HL-60 (cell line): Measurements from ENCODE around the gene FRMD8.

ENCODE experiments used
- DNase-seq, 2 experiments: peaks; one replicate each; pipeline ENCODE4 v3.0.0-alpha.2; 2010 to 2020; ENCODE audit warnings: low read depth in 1 of 2, low spot score in 1 of 2
- H3K27ac ChIP-seq: fragments of 250-450 bp; sonication (Bioruptor Pico); replicated peaks from 2 replicates; pipeline ENCODE4 v1.5.1; 2020; ENCODE audit warnings: mild to moderate bottlenecking, moderate library complexity
- H3K27me3 ChIP-seq: fragments of 250-450 bp; sonication (Bioruptor Pico); 2 replicates; pipeline ENCODE4 v1.5.1; 2021; ENCODE audit warnings: mild to moderate bottlenecking, moderate library complexity; ENCODE audit not compliant: insufficient read depth, poor library complexity, severe bottlenecking
- H3K4me3 ChIP-seq: replicated peaks from 2 replicates; pipeline ENCODE4 v1.5.1; 2011; ENCODE audit warnings: mild to moderate bottlenecking, control low read depth, low read length; ENCODE audit not compliant: insufficient read depth
- GABPA ChIP-seq: IDR thresholded peaks from 2 replicates; pipeline ENCODE4 v1.6.1; 2012; ENCODE audit warnings: low read depth
- POLR2AphosphoS5 ChIP-seq: IDR thresholded peaks from 2 replicates; pipeline ENCODE4 v1.6.1; 2012; ENCODE audit warnings: low read depth
- SPI1 ChIP-seq: IDR thresholded peaks from 2 replicates; pipeline ENCODE4 v1.6.1; 2012; ENCODE audit warnings: low read depth, mild to moderate bottlenecking, borderline replicate concordance
- TF ChIP-seq, protein P1 (sequence below): IDR thresholded peaks from 2 replicates; pipeline ENCODE4 v1.6.1; 2012; ENCODE audit warnings: low read depth; ENCODE audit not compliant: insufficient replicate concordance
- TF ChIP-seq, protein P2 (sequence below): IDR thresholded peaks from one replicate; pipeline ENCODE4 v1.5.1; 2011; ENCODE audit warnings: low read length, control low read depth, inconsistent platforms; ENCODE audit not compliant: insufficient read depth

The FRMD8 gene

DNA sequence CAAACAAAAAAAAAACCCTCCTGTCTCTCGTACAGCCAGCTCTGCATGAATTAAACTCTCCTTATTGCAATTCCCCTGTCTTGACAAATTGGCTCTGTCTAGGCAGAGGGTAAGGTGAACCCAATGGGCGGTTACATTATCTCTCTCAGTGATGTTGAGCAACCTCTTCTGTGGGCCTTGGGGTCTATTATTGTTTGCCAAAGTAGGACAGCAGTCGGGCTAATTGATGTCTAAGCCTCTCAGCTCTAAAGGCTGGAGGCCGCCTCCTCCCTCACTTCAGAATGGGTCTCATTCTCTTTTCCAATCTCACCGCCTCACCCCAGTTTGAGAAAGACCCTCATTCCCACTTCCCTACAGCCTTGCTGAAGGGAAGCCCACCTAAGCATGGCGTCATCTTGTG is 2.7 kb upstream of the FRMD8 start:
- no peak overlapping the region for H3K27ac ChIP-seq
- no peak for TF ChIP-seq GABPA
- H3K27me3 ChIP-seq: no peaks in the 10 kb centered on the region
- no peak overlapping the region for H3K4me3 ChIP-seq
- DNase-seq: no peak

DNA sequence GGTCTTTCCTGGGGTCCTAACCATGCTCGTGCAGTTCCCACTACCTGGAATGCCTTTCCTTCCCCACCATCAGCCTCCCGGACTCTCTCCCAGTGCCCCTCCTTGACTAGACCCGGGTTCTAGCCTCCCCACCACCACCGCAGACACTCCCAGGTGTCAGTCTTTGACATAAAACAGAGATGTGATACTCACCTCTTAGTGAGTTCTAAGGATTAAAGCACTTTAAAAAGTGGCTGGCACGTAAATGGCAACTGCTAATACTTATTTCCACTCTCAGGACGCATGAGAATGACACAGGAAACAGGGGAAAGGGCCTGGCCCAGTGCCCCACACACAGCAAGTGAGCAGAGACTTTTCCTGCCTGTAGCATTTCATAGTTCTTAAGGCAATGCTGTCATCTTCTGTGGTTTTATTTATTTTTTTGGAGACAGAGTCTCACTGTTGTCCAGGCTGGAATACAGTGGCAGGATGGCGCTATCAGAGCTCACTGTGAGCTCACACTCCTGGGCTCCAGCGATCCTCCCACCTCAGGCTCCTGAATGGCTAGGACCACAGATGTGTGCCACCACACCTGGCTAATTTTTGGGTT is 2.0 kb upstream of the FRMD8 start:
- H3K27me3 ChIP-seq: no peaks in the 10 kb centered on the region
- TF ChIP-seq GABPA (no peak), POLR2AphosphoS5 (no peak), SPI1 (no peak)
- TF ChIP-seq, protein P1, sequence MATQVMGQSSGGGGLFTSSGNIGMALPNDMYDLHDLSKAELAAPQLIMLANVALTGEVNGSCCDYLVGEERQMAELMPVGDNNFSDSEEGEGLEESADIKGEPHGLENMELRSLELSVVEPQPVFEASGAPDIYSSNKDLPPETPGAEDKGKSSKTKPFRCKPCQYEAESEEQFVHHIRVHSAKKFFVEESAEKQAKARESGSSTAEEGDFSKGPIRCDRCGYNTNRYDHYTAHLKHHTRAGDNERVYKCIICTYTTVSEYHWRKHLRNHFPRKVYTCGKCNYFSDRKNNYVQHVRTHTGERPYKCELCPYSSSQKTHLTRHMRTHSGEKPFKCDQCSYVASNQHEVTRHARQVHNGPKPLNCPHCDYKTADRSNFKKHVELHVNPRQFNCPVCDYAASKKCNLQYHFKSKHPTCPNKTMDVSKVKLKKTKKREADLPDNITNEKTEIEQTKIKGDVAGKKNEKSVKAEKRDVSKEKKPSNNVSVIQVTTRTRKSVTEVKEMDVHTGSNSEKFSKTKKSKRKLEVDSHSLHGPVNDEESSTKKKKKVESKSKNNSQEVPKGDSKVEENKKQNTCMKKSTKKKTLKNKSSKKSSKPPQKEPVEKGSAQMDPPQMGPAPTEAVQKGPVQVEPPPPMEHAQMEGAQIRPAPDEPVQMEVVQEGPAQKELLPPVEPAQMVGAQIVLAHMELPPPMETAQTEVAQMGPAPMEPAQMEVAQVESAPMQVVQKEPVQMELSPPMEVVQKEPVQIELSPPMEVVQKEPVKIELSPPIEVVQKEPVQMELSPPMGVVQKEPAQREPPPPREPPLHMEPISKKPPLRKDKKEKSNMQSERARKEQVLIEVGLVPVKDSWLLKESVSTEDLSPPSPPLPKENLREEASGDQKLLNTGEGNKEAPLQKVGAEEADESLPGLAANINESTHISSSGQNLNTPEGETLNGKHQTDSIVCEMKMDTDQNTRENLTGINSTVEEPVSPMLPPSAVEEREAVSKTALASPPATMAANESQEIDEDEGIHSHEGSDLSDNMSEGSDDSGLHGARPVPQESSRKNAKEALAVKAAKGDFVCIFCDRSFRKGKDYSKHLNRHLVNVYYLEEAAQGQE: no peak
- TF ChIP-seq, protein P2, sequence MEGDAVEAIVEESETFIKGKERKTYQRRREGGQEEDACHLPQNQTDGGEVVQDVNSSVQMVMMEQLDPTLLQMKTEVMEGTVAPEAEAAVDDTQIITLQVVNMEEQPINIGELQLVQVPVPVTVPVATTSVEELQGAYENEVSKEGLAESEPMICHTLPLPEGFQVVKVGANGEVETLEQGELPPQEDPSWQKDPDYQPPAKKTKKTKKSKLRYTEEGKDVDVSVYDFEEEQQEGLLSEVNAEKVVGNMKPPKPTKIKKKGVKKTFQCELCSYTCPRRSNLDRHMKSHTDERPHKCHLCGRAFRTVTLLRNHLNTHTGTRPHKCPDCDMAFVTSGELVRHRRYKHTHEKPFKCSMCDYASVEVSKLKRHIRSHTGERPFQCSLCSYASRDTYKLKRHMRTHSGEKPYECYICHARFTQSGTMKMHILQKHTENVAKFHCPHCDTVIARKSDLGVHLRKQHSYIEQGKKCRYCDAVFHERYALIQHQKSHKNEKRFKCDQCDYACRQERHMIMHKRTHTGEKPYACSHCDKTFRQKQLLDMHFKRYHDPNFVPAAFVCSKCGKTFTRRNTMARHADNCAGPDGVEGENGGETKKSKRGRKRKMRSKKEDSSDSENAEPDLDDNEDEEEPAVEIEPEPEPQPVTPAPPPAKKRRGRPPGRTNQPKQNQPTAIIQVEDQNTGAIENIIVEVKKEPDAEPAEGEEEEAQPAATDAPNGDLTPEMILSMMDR: no peak
- no peak overlapping the region for H3K27ac ChIP-seq
- no peak for DNase-seq
- no peak overlapping the region for H3K4me3 ChIP-seq

DNA sequence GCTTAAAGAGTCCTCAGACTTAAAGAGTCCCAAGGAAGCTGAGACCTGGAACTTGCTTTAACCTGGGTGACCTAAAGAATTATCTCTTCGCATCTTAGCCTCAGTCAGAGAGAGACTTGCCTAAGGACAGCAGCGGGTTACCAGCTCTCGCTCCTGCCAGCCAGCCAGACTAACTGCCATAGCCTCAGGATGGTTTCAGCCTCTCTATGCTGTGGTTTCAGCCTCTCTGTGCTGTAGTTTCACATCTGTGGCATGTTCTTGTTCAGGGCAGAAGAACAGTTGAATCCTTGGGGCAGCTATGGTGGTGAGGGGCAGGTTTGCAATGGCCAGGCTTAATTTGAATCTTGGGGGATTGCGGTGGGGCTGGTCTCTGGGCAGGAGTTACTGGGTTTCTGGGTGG is 2.3 kb downstream of the FRMD8 start:
- DNase-seq: no peak
- Histone ChIP-seq H3K4me3 (no peak overlapping the region), H3K27ac (no peak overlapping the region), H3K27me3 (no peaks in the 10 kb centered on the region)
- TF ChIP-seq SPI1 (no peak), GABPA (no peak)

DNA sequence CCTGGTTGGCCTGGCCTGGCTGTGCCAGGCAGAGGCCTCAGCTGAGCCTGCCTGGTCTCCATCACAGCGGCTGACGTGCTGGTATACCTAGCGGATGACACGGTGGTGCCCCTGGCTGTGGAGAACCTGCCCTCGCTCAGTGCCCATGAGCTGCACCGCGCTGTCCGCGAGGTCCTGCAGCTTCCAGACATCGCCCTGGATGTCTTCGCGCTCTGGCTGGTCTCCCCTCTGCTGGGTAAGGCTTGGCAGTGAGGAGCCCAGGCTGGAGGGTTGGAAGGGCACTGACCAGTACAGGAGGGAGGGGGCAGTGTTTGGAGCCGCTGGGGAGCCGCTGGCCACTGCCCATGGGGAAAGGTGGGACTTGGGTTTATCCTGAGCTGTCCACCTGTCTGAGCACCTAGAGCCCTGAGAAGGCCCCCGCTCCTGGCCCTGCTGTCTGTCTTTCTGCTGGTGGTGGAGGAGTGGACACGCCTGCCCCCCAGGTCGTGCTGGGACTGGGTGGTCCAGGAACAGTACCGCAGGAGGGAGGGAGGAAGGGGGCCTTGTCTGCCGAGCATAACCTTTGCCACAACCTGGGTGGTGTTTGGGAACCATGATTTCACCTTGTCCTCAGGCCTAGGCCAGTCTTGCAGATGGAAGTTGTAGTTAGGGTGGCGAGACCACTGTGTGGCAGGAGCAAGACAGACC is 3.0 kb downstream of the FRMD8 start:
- H3K4me3 ChIP-seq: no peak overlapping the region
- no peaks in the 10 kb centered on the region for H3K27me3 ChIP-seq
- DNase-seq: no peak
- no peak overlapping the region for H3K27ac ChIP-seq
- TF ChIP-seq POLR2AphosphoS5 (no peak), GABPA (no peak), SPI1 (no peak)
- TF ChIP-seq, protein P2: no peak
- TF ChIP-seq, protein P1: no peak
